ENCODE data around the gene KRT81.
"Not testable (repeated sequence)": the region's sequence is repeated elsewhere in the genome, so short reads cannot be mapped to it uniquely, and the experiment has no call there.

Gene KRT81

GRCh38 chr12:52274521-52275120 lies 16.7 kb downstream of the KRT81 start, which contains the start of gene KRT86:
TSS of gene KRT86 (plus strand) at chr12:52274645. CDS start at chr12:52301917, 27,272 bp downstream.
- no peak for DNase-seq (ENCODE audit: low spot score)

GRCh38 chr12:52271158-52271557 lies 20.2 kb downstream of the KRT81 start:
- no peak for DNase-seq (ENCODE audit: low spot score)

- DNase-seq (ENCODE audit: low spot score) = no peak
Observed at GRCh38 chr12:52270541-52271070, 20.7 kb downstream of the KRT81 start.

- DNase-seq (ENCODE audit: low spot score) = no peak
Observed at GRCh38 chr12:52268212-52268611, 23.1 kb downstream of the KRT81 start.

- no peak for DNase-seq (ENCODE audit: low spot score)
Observed at GRCh38 chr12:52267699-52268098, 23.6 kb downstream of the KRT81 start.

GRCh38 chr12:52267266-52267665 lies 24.1 kb downstream of the KRT81 start:
- no peak for DNase-seq (ENCODE audit: low spot score)

- no peak for DNase-seq (ENCODE audit: low spot score)
Observed at GRCh38 chr12:52266514-52266913, 24.8 kb downstream of the KRT81 start.

GRCh38 chr12:52264435-52264825 lies 26.9 kb downstream of the KRT81 start:
- DNase-seq (ENCODE audit: low spot score) = no peak

- DNase-seq (ENCODE audit: low spot score) = no peak
Observed at GRCh38 chr12:52263761-52264434, 27.4 kb downstream of the KRT81 start.

GRCh38 chr12:52262286-52262685 lies 29.0 kb downstream of the KRT81 start:
- DNase-seq (ENCODE audit: low spot score) = no peak

- DNase-seq (ENCODE audit: low spot score) = no peak
Observed at GRCh38 chr12:52261208-52261484, 30.2 kb downstream of the KRT81 start.

GRCh38 chr12:52260361-52261207 lies 30.8 kb downstream of the KRT81 start:
- DNase-seq (ENCODE audit: low spot score) = no peak

GRCh38 chr12:52259657-52260243 lies 31.6 kb downstream of the KRT81 start:
- no peak for DNase-seq (ENCODE audit: low spot score)

GRCh38 chr12:52258335-52258901 lies 32.9 kb downstream of the KRT81 start:
- DNase-seq (ENCODE audit: low spot score) = no peak

- not testable (repeated sequence) for DNase-seq (ENCODE audit: low spot score)
Observed at GRCh38 chr12:52257922-52258321, 33.4 kb downstream of the KRT81 start.

GRCh38 chr12:52257074-52257551 lies 34.2 kb downstream of the KRT81 start:
- DNase-seq (ENCODE audit: low spot score) = no peak

- no peak for DNase-seq (ENCODE audit: low spot score)
Observed at GRCh38 chr12:52256584-52256935, 34.8 kb downstream of the KRT81 start.

GRCh38 chr12:52255926-52256583 lies 35.3 kb downstream of the KRT81 start:
- DNase-seq (ENCODE audit: low spot score) = no peak

GRCh38 chr12:52254965-52255751 lies 36.2 kb downstream of the KRT81 start:
- DNase-seq (ENCODE audit: low spot score) = no peak

- DNase-seq (ENCODE audit: low spot score) = no peak
Observed at GRCh38 chr12:52254180-52254964, 37.0 kb downstream of the KRT81 start.

Data from hematopoietic multipotent progenitor cell treated with erythropoietin and hydrocortisone succinate and interleukin-3 and kit ligand, for 17 days (in vitro differentiated cells).